Measurements from ENCODE around the gene RGMA.

Gene RGMA

DNA sequence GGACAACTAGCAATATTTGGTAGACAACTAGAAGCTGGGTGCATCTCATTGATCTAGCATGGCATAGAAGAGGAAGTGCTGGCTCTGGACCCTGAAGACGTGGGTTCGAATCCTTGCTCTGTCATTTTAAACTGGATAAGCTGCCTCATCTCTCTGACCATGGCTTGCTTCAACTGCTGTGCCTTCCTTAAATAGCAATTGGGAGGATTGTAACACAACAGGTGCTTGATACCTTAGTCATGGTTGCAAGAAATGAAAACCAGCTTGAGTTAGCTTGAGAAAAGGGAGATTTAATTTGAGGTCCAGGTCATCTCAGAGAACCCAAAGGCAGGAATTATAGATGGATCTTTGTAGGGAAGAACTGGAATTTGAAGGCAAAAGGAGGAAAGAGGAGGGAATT, 14.8 kb upstream of the RGMA start:
- H3K4me3 ChIP-seq (ENCODE audit: low read length), result no peak overlapping the region

DNA sequence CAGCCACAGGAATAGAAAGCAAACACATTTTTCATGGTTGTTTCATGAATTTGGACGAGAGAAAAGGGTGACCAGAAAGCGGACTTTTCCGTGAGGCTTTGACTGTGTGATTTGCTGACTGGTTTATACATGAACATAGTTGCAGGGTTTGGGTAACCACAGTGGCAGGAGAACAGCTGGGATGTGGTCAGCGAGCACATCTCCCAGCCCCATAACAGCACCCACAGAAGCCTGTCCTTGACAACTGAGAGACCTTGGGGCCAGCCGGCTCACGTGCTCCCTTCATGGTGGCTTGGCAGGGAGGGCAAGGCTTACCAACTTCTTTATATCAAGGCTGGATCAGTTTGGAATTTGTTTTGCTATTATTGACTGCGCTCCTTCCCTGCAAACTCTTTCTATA, 13.2 kb upstream of the RGMA start:
- no peak for DNase-seq (ENCODE audit: low read depth, low spot score)
- no peak overlapping the region for H3K4me3 ChIP-seq (ENCODE audit: low read length)

More for the DNA sequence above, 14.8 kb upstream of the RGMA start:
- DNase-seq (ENCODE audit: low read depth, low spot score), result no peak

GRCh38 chr15:93093765-93094164, 4.8 kb upstream of the RGMA start:
- no peak for DNase-seq (ENCODE audit: low read depth, low spot score)
- no peak overlapping the region for H3K4me3 ChIP-seq (ENCODE audit: low read length)

- H3K4me3 ChIP-seq (ENCODE audit: low read length), result no peak overlapping the region
- DNase-seq (ENCODE audit: low read depth, low spot score), result no peak
These were observed 2.5 kb upstream of the RGMA start for GRCh38 chr15:93091465-93091864.

DNA sequence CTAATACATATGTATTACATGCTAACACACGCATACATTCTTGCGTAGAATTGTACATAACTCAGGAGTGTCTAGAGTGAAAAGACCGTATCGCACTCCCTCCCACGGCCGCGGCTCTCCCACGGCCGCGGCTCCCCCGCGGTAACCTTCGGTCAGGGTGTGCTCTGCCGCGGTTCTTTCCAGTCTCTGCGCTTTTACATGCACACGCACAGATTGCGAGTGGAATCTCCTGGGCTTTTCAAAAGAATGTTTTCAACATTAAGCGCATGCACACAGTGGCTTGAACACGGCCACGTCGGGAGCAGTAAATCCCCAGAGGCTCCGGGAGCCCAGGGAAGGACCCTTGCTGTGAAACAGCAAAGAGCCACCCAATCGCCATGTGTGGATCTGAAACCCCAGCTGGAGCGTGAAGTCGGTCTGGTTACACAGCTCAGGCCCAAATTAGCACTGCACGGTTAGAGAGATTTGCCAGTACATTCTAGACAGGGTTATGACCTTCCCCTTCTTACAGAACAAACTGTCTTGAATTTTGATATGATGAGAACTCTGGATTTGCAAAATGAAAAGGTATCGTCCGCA, 805 bp upstream of the RGMA start:
- H3K4me3 ChIP-seq (ENCODE audit: low read length), result no peak overlapping the region
- no peak for DNase-seq (ENCODE audit: low read depth, low spot score)

DNA sequence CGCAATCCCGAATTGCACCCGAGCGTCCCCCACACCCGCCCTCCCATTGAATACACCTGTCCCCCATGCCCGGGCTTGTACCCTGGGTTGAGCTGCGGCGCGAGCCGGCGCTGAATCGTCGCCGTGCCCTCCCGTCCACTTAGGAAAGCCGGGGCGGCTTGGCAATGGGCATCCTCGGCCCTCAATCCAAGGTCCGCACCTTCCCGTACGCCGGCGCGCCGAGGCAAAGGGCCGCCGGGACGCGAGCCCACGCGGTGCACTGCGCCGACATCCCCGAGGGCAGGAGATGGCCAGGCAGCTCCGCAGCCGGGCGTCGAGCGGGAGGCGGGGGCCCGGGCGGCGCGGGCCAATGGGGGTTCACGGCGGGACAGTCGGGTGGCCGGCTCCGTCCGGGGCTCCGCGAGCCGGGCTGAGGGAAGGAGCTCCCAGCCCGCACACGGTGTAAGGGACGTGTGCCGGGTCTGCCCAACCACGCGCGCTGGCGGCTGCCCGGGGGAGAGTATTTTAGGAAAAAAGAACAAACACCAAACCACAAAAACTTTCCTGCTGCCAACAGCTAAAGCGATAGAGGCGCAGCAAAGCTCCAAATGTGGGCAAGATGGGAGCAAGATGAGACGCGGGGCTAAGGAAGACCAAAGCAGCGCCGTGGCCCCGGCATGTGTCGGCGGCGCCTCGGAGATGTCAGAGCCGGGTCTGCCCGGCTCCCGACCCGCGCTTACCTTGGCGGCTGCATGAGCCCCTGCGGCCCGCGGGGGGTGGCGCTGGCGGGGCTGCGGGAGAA, 621 bp downstream of the RGMA start:
- H3K4me3 ChIP-seq (ENCODE audit: low read length), result peak overlapping the region; percentile 60
- DNase-seq (ENCODE audit: low read depth, low spot score), result no peak

GRCh38 chr15:93087825-93088199, 1.2 kb downstream of the RGMA start:
- DNase-seq (ENCODE audit: low read depth, low spot score), result peak; percentile 80
- H3K4me3 ChIP-seq (ENCODE audit: low read length), result peak overlapping the region; percentile 60

DNA sequence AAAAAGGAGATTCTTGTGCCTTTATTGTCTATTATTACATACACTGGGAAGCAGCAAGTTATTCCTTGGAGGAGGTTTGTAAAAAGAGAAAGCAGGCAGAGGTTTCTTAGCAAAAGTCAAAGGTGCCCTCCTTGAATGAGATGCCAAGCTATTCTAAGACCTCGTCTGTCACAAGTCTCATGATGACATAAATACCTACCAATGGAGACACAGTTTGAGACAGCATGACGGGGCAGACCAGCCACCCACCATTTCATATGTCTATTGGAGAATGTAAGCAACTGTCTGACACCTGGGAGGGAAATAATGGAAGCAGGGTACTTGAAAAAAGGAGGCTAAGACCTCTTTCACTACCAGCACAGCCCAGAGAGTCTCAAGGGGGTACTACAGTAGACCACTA, 2.2 kb downstream of the RGMA start:
- no peak for DNase-seq (ENCODE audit: low read depth, low spot score)
- H3K4me3 ChIP-seq (ENCODE audit: low read length), result no peak overlapping the region

- no peak overlapping the region for H3K4me3 ChIP-seq (ENCODE audit: low read length)
- no peak for DNase-seq (ENCODE audit: low read depth, low spot score)
These were observed 3.3 kb downstream of the RGMA start for GRCh38 chr15:93085692-93086091.

GRCh38 chr15:93082861-93083260, 6.2 kb downstream of the RGMA start:
- no peak overlapping the region for H3K4me3 ChIP-seq (ENCODE audit: low read length)
- no peak for DNase-seq (ENCODE audit: low read depth, low spot score)

DNA sequence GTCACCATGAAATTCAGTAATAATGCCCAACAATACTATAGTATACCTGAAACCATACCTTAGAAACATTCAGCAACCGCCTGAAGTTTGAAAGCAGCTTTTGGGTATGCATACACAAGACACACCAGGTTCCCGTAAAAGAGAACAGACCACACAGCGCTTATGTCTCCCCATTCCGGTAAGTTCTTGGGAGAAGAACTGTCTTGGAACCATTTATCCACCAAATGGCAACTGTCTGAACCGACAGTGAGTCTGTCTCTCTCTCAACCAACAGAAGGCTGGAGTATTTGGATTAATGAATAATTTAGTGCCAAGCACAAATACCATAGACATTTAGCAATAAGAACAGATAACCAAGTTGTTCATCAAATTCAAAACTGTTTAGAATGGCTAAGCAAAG, 7.6 kb downstream of the RGMA start:
- H3K4me3 ChIP-seq (ENCODE audit: low read length), result no peak overlapping the region
- no peak for DNase-seq (ENCODE audit: low read depth, low spot score)

GRCh38 chr15:93080451-93080850, 8.6 kb downstream of the RGMA start:
- DNase-seq (ENCODE audit: low read depth, low spot score), result no peak
- no peak overlapping the region for H3K4me3 ChIP-seq (ENCODE audit: low read length)

- no peak for DNase-seq (ENCODE audit: low read depth, low spot score)
- H3K4me3 ChIP-seq (ENCODE audit: low read length), result no peak overlapping the region
These were observed 12.1 kb downstream of the RGMA start for GRCh38 chr15:93076875-93077274.

GRCh38 chr15:93076217-93076616, 12.8 kb downstream of the RGMA start:
- no peak overlapping the region for H3K4me3 ChIP-seq (ENCODE audit: low read length)
- no peak for DNase-seq (ENCODE audit: low read depth, low spot score)

- DNase-seq (ENCODE audit: low read depth, low spot score), result no peak
- no peak overlapping the region for H3K4me3 ChIP-seq (ENCODE audit: low read length)
These were observed 14.4 kb downstream of the RGMA start for GRCh38 chr15:93074599-93074998.

GRCh38 chr15:93073465-93073952, 15.5 kb downstream of the RGMA start:
- no peak overlapping the region for H3K4me3 ChIP-seq (ENCODE audit: low read length)

DNA sequence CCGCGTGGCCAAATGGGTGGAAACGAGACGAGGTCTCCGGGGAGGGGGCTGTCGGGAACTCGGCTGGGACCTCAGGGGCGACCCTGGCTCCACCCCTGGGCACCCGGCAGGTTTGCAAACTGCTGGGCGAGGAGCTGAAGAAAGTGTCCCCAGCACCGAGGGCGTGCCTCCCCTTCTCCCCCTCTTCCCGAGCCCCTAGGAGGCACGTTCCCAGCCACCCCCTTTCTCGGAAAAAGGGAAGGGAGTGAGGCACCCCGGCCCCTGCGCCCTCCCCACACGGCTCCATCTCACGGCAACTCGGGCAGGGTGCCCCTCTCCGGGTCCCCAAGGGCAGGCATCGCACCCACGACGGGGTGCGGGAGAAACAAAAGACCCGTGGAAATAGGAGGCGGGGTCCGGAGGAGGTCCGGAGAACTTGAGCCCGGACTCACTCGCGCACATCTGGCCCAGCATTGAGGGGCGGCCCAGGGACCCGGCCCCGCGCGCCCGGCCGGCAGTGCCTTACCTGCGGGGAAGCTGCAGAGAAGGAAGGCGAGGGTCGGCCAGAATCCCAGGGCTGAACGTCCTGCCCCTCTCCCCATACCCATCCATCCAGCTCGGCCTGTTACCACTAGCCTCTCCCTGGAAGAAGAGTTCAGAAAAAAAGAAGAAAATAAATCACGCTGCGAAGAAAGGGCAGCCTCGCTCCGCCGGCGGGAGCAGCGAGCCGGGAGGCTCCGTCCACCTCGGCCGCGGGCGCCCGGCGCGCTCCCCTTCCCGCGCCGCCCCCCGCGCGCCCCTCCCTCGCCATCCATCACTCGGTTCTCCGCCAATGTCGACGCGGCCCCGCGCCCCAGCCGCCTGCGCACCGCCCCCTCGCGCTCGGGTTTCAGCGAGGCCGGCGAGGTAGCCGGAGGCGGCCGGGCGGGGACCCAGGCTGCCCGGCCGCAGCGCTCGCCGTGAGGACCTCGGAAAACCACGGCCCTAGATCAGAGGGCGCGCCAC, 16.3 kb downstream of the RGMA start:
- no peak for DNase-seq (ENCODE audit: low read depth, low spot score)
- H3K4me3 ChIP-seq (ENCODE audit: low read length), result no peak overlapping the region

More at GRCh38 chr15:93073465-93073952, 15.5 kb downstream of the RGMA start:
- DNase-seq (ENCODE audit: low read depth, low spot score), result no peak

GRCh38 chr15:93072011-93072410, 17.0 kb downstream of the RGMA start:
- DNase-seq (ENCODE audit: low read depth, low spot score), result no peak

GRCh38 chr15:93071469-93071936, 17.5 kb downstream of the RGMA start:
- H3K4me3 ChIP-seq (ENCODE audit: low read length), result no peak overlapping the region
- DNase-seq (ENCODE audit: low read depth, low spot score), result no peak

More at GRCh38 chr15:93072011-93072410, 17.0 kb downstream of the RGMA start:
- H3K4me3 ChIP-seq (ENCODE audit: low read length), result no peak overlapping the region
